ENCODE data around the gene CHIC2. TPM values are rescaled to one million over a fixed set of nuclear protein-coding genes. Genes with fewer than 3 reads are reported as not detected.

Gene CHIC2
- total and polyA plus RNA-seq, 2 donors (not counting 1 experiment from before 2014, with no cell fraction given), result 39.4 to 52.0 TPM

- no peak overlapping the region for H2AFZ ChIP-seq (ENCODE audit: low read length)
Measured at GRCh38 chr4:54085284-54085683, 20.9 kb upstream of the CHIC2 start.

DNA sequence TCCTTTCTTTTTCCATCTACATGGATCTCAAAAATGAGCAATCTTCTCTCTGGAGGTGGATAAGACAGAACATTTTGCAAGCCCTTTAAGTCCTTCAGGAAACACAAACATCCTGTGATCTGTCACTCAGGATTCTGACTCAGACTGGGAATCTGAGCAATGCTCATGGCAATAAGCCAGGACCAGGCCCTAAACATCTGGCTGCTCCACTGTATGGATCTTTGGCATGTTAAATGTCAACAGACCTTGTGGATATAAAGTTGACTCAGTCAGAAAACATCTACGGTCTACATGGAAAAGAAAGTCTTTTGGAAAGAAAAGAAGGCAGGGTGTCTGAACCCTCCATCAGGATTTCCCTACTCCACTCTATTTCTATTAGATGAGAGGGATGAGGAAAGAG lies 17.8 kb upstream of the CHIC2 start:
- no peaks in the 10 kb centered on the region for H3K79me2 ChIP-seq (ENCODE audit: control insufficient read depth, insufficient read depth, low read length)
- H3K9me3 ChIP-seq (ENCODE audit: control insufficient read depth, insufficient read depth, low read depth, low read length), result no peaks in the 10 kb centered on the region
- H3K27ac ChIP-seq (ENCODE audit: insufficient read depth, low read length), result no peak overlapping the region
- H3K9ac ChIP-seq (ENCODE audit: insufficient read depth, low read length), result no peak overlapping the region
- H3K4me3 ChIP-seq (replicated peaks in 1 of 4; ENCODE audit: control extremely low read depth in 1 of 4, insufficient read depth in 1 of 4, low read depth in 3 of 4, low read length in 4 of 4), result peak overlapping the region in 1 of 4 experiments; percentile 7
- no peaks in the 10 kb centered on the region for H4K20me1 ChIP-seq (ENCODE audit: control insufficient read depth, extremely low read depth, insufficient read depth, low read length)
- TF ChIP-seq EZH2 (IDR thresholded peaks at IDR 0.05; ENCODE audit: low read length, missing control alignments) (no peak), CTCF (conservative IDR thresholded peaks at IDR 0.05 in 1 of 2, IDR thresholded peaks at IDR 0.05 in 1 of 2; ENCODE audit: low read depth in 1 of 2, low read length in 2 of 2) (no peak)
- peak overlapping the region; percentile 9 for H3K4me2 ChIP-seq (ENCODE audit: extremely low read depth, insufficient read depth, low read length)
- no peaks in the 10 kb centered on the region for H3K36me3 ChIP-seq (ENCODE audit: control insufficient read depth, insufficient read depth, low read length)
- DNase-seq (ENCODE audit: low read depth in 2 of 2), result peak; percentile 98 to 99
- no peaks in the 10 kb centered on the region for H3K27me3 ChIP-seq (ENCODE audit: control insufficient read depth, insufficient read depth, low read length)
- no peak overlapping the region for H2AFZ ChIP-seq (ENCODE audit: low read length)
- peaks cover 22% of the 10 kb centered on the region for H3K4me1 ChIP-seq (ENCODE audit: control insufficient read depth, extremely low read depth, insufficient read depth, low read length)

More at GRCh38 chr4:54085284-54085683, 20.9 kb upstream of the CHIC2 start:
- Histone ChIP-seq H3K27me3 (ENCODE audit: control insufficient read depth, insufficient read depth, low read length) (no peaks in the 10 kb centered on the region), H3K9ac (ENCODE audit: insufficient read depth, low read length) (no peak overlapping the region), H3K36me3 (ENCODE audit: control insufficient read depth, insufficient read depth, low read length) (no peaks in the 10 kb centered on the region), H3K9me3 (ENCODE audit: control insufficient read depth, insufficient read depth, low read depth, low read length) (no peaks in the 10 kb centered on the region), H3K79me2 (ENCODE audit: control insufficient read depth, insufficient read depth, low read length) (no peaks in the 10 kb centered on the region), H4K20me1 (ENCODE audit: control insufficient read depth, extremely low read depth, insufficient read depth, low read length) (no peaks in the 10 kb centered on the region), H3K27ac (ENCODE audit: insufficient read depth, low read length) (peak overlapping the region; percentile 7), H3K4me3 (replicated peaks in 1 of 4; ENCODE audit: control extremely low read depth in 1 of 4, insufficient read depth in 1 of 4, low read depth in 3 of 4, low read length in 4 of 4) (no peak overlapping the region), H3K4me1 (ENCODE audit: control insufficient read depth, extremely low read depth, insufficient read depth, low read length) (peaks cover 13% of the 10 kb centered on the region), H3K4me2 (ENCODE audit: extremely low read depth, insufficient read depth, low read length) (peak overlapping the region; percentile 13)
- peak; percentile 82 to 90 for DNase-seq (ENCODE audit: low read depth in 2 of 2)
- TF ChIP-seq EZH2 (IDR thresholded peaks at IDR 0.05; ENCODE audit: low read length, missing control alignments) (no peak), CTCF (conservative IDR thresholded peaks at IDR 0.05 in 1 of 2, IDR thresholded peaks at IDR 0.05 in 1 of 2; ENCODE audit: low read depth in 1 of 2, low read length in 2 of 2) (no peak)

- no peak overlapping the region for H2AFZ ChIP-seq (ENCODE audit: low read length)
- no peaks in the 10 kb centered on the region for H3K9me3 ChIP-seq (ENCODE audit: control insufficient read depth, insufficient read depth, low read depth, low read length)
- H3K9ac ChIP-seq (ENCODE audit: insufficient read depth, low read length), result no peak overlapping the region
- H3K36me3 ChIP-seq (ENCODE audit: control insufficient read depth, insufficient read depth, low read length), result no peaks in the 10 kb centered on the region
- peak in 1 of 2 donors; percentile 76 for DNase-seq (ENCODE audit: low read depth in 2 of 2)
- no peak for TF ChIP-seq CTCF (conservative IDR thresholded peaks at IDR 0.05 in 1 of 2, IDR thresholded peaks at IDR 0.05 in 1 of 2; ENCODE audit: low read depth in 1 of 2, low read length in 2 of 2)
- H3K4me2 ChIP-seq (ENCODE audit: extremely low read depth, insufficient read depth, low read length), result peak overlapping the region; percentile 52
- peaks cover 25% of the 10 kb centered on the region for H3K4me1 ChIP-seq (ENCODE audit: control insufficient read depth, extremely low read depth, insufficient read depth, low read length)
- no peaks in the 10 kb centered on the region for H4K20me1 ChIP-seq (ENCODE audit: control insufficient read depth, extremely low read depth, insufficient read depth, low read length)
- no peaks in the 10 kb centered on the region for H3K27me3 ChIP-seq (ENCODE audit: control insufficient read depth, insufficient read depth, low read length)
- no peak overlapping the region for H3K4me3 ChIP-seq (replicated peaks in 1 of 4; ENCODE audit: control extremely low read depth in 1 of 4, insufficient read depth in 1 of 4, low read depth in 3 of 4, low read length in 4 of 4)
- no peaks in the 10 kb centered on the region for H3K79me2 ChIP-seq (ENCODE audit: control insufficient read depth, insufficient read depth, low read length)
- H3K27ac ChIP-seq (ENCODE audit: insufficient read depth, low read length), result peak overlapping the region; percentile 62
Measured at GRCh38 chr4:54077812-54078211, 13.4 kb upstream of the CHIC2 start.

Measured in fibroblast of lung (primary cell).